ENCODE measurements around the gene KIF6.
"Not testable (repeated sequence)": the region's sequence is repeated elsewhere in the genome, so short reads cannot be mapped to it uniquely, and the experiment has no call there.

The KIF6 gene

GRCh38 chr6:39527792-39528564 lies 197.2 kb downstream of the KIF6 start:
- Mint-ChIP-seq H3K4me1 (peaks cover 15% of the 10 kb centered on the region), H3K27me3 (peaks cover 28% of the 10 kb centered on the region), H3K9me3 (peaks cover 0 to 4% of the 10 kb centered on the region in 2 donors), H3K4me3 (no peak overlapping the region), H3K27ac (no peak overlapping the region)
- no peak for DNase-seq
- ATAC-seq: no peak

- Mint-ChIP-seq H3K27ac (no peak overlapping the region), H3K4me3 (no peak overlapping the region), H3K27me3 (peaks cover 17% of the 10 kb centered on the region), H3K9me3 (no peaks in the 10 kb centered on the region), H3K4me1 (no peaks in the 10 kb centered on the region)
- DNase-seq (no peak), ATAC-seq (no peak)
These were observed 201.2 kb downstream of the KIF6 start for GRCh38 chr6:39524007-39524406.

DNA sequence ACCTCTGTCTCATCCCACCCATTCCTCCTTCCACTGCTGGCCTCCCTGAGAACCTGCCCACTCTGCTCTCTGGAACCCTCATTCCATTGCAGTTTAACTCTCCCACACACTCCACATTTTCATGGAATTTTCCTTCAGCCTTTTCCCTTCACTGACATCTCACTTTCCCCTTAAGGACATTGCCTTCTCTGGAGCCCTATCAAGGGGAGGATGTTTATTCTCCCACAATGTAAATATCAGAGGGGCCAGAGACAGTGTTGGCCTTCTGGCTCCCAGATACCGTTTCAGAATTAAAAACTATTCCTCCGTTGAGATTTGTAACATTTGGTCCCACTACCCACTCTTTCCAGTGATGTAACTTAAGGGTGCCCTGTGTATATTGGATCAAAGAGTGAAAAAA lies 203.2 kb downstream of the KIF6 start:
- ATAC-seq (no peak), DNase-seq (no peak)
- H3K9me3 Mint-ChIP-seq: no peaks in the 10 kb centered on the region
- no peak overlapping the region for H3K4me3 Mint-ChIP-seq
- H3K27ac Mint-ChIP-seq: no peak overlapping the region
- H3K4me1 Mint-ChIP-seq: no peaks in the 10 kb centered on the region
- H3K27me3 Mint-ChIP-seq: peaks cover 23% of the 10 kb centered on the region

GRCh38 chr6:39520916-39521315 lies 204.3 kb downstream of the KIF6 start:
- no peak for ATAC-seq
- H3K27ac Mint-ChIP-seq: no peak overlapping the region
- no peaks in the 10 kb centered on the region for H3K4me1 Mint-ChIP-seq
- H3K9me3 Mint-ChIP-seq: no peaks in the 10 kb centered on the region
- H3K27me3 Mint-ChIP-seq: peaks cover 21% of the 10 kb centered on the region
- H3K4me3 Mint-ChIP-seq: no peak overlapping the region
- DNase-seq: no peak

DNA sequence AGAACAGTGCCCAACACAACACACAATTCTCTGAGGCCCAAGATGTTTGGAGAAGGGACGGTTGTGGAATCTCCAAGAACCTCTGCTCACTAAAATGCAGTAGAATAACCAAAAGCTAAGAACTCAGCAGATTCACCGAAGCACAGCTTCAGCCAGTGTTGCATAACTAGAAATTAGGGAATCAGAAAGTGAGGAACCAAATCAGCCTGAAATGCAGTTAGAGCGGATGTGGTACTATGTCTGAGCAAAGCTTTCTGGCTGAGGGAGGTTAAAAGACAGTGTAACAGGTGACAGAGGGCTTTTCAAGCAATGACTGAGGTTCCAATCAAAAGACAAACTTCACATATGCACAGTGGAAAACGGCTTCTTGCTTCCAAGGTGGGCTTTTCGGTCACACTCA lies 204.8 kb downstream of the KIF6 start:
- Mint-ChIP-seq H3K9me3 (no peaks in the 10 kb centered on the region), H3K27me3 (peaks cover 20% of the 10 kb centered on the region), H3K27ac (no peak overlapping the region), H3K4me3 (no peak overlapping the region), H3K4me1 (no peaks in the 10 kb centered on the region)
- ATAC-seq (no peak), DNase-seq (no peak)

DNA sequence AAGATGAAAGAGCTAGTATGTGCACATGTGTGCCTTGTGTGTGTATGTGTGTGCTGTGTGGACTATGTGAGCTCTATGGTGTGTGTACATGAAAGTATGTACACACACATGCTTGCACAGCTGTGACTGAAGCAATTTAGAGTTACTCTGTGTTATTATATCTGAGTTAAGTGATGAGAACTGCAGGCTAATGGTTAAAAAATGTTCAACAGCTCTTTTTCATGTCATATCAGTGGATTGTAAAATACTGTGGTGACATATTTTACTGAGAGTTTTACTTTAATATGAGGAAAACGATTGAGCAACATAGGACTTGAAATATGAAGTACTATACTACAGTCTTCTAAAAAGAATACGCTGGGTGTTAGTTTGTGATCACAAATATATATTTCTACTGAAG lies 207.0 kb downstream of the KIF6 start:
- Mint-ChIP-seq H3K4me3 (no peak overlapping the region), H3K27me3 (peaks cover 25% of the 10 kb centered on the region), H3K27ac (no peak overlapping the region), H3K4me1 (no peaks in the 10 kb centered on the region), H3K9me3 (no peaks in the 10 kb centered on the region)
- ATAC-seq: no peak
- no peak for DNase-seq

DNA sequence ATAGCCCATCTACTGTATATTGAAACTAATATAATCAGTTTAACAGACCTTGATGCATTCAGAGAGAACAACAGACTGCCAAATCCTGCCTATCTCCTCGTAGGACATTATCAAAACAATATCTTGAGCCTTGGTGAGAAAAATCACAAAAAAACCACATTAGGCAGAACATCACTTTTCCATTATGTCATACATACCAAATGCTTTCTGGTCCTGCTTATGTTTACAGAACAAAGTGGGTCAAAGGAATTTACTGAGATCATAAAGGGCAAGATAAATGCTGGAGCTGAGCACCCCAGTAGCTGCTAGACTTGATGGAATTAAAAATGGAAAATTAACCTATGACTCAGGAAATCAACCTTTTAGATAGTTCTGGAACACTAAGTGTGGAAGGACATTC lies 207.5 kb downstream of the KIF6 start:
- ATAC-seq (no peak), DNase-seq (no peak)
- Mint-ChIP-seq H3K4me3 (no peak overlapping the region), H3K4me1 (no peaks in the 10 kb centered on the region), H3K27me3 (peaks cover 25% of the 10 kb centered on the region), H3K27ac (no peak overlapping the region), H3K9me3 (no peaks in the 10 kb centered on the region)

DNA sequence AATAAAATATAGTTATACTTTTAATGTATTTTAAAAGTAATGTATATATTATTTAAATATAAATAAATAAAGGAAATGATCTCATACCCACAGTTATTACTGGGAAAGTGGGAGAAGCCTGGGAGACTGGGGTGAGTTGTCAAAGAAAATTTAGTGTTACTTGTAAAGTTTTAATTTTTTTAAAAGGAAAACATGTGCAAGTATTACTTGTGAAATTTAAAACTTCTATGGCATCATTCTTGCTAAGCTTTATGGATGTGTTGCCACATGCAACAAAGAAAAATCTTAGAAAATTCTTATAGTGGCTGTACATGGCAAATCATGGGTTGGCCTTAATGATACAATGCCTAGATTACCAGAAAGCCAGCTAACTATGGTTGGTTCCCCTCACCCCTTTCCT lies 208.7 kb downstream of the KIF6 start:
- ATAC-seq (no peak), DNase-seq (no peak)
- no peak overlapping the region for H3K27ac Mint-ChIP-seq
- no peak overlapping the region for H3K4me3 Mint-ChIP-seq
- H3K27me3 Mint-ChIP-seq: peaks cover 25% of the 10 kb centered on the region
- H3K4me1 Mint-ChIP-seq: no peaks in the 10 kb centered on the region
- H3K9me3 Mint-ChIP-seq: no peaks in the 10 kb centered on the region

- no peaks in the 10 kb centered on the region for H3K4me1 Mint-ChIP-seq
- H3K9me3 Mint-ChIP-seq: no peaks in the 10 kb centered on the region
- DNase-seq: no peak
- H3K27me3 Mint-ChIP-seq: peaks cover 25% of the 10 kb centered on the region
- no peak for ATAC-seq
- H3K27ac Mint-ChIP-seq: no peak overlapping the region
- no peak overlapping the region for H3K4me3 Mint-ChIP-seq
These were observed 209.7 kb downstream of the KIF6 start for GRCh38 chr6:39515471-39515870.

DNA sequence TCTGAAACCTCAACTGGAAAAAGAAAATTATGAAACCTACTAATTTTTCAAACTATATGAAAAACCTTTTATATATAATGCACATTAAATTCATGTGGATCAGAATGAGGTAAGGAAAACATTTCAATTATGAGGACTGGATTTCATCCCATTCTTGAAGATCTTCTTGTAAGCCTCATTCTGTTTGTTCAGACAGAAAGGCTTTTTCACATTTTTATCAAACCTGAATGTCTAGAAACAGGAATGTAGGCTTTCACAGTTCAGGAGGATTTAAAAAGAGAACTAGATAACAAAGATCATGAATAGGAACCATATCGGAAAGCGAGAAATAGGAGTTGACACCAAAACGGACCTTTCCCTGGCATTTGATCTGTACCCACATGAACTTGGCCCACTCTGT lies 210.2 kb downstream of the KIF6 start:
- Mint-ChIP-seq H3K27me3 (peaks cover 25% of the 10 kb centered on the region), H3K4me1 (no peaks in the 10 kb centered on the region), H3K4me3 (no peak overlapping the region), H3K27ac (no peak overlapping the region), H3K9me3 (no peaks in the 10 kb centered on the region)
- no peak for DNase-seq
- ATAC-seq: no peak

- H3K4me3 Mint-ChIP-seq, H3K9me3 Mint-ChIP-seq, ATAC-seq, H3K27ac Mint-ChIP-seq, H3K4me1 Mint-ChIP-seq, DNase-seq: not testable (repeated sequence)
- H3K27me3 Mint-ChIP-seq: peaks cover 11% of the 10 kb centered on the region
These were observed 215.4 kb downstream of the KIF6 start for GRCh38 chr6:39509831-39510230.

- H3K4me1 Mint-ChIP-seq: no peaks in the 10 kb centered on the region
- DNase-seq (no peak), ATAC-seq (no peak)
- H3K27ac Mint-ChIP-seq: no peak overlapping the region
- peaks cover 4 to 5% of the 10 kb centered on the region in 2 donors for H3K9me3 Mint-ChIP-seq
- H3K4me3 Mint-ChIP-seq: no peak overlapping the region
- peaks cover 16% of the 10 kb centered on the region for H3K27me3 Mint-ChIP-seq
These were observed 216.7 kb downstream of the KIF6 start for GRCh38 chr6:39508515-39508914.

- DNase-seq (no peak), ATAC-seq (no peak)
- Mint-ChIP-seq H3K27ac (no peak overlapping the region), H3K4me3 (no peak overlapping the region), H3K9me3 (peaks cover 13 to 16% of the 10 kb centered on the region in 2 donors), H3K4me1 (no peaks in the 10 kb centered on the region), H3K27me3 (peaks cover 27% of the 10 kb centered on the region)
These were observed 217.7 kb downstream of the KIF6 start for GRCh38 chr6:39507331-39507998.

- peaks cover 39% of the 10 kb centered on the region for H3K27me3 Mint-ChIP-seq
These were observed 222.7 kb downstream of the KIF6 start for GRCh38 chr6:39502362-39502955.

GRCh38 chr6:39499053-39499452 lies 226.2 kb downstream of the KIF6 start:
- peaks cover 48% of the 10 kb centered on the region for H3K27me3 Mint-ChIP-seq
- H3K27ac Mint-ChIP-seq: no peak overlapping the region

More at GRCh38 chr6:39502362-39502955, 222.7 kb downstream of the KIF6 start:
- DNase-seq, ATAC-seq, H3K4me3 Mint-ChIP-seq, H3K27ac Mint-ChIP-seq, H3K4me1 Mint-ChIP-seq: not testable (repeated sequence)
- H3K9me3 Mint-ChIP-seq: peaks cover 33 to 47% of the 10 kb centered on the region in 2 donors

GRCh38 chr6:39498096-39498495 lies 227.1 kb downstream of the KIF6 start:
- no peaks in the 10 kb centered on the region for H3K4me1 Mint-ChIP-seq
- no peak for ATAC-seq
- H3K27ac Mint-ChIP-seq: no peak overlapping the region
- H3K27me3 Mint-ChIP-seq: peaks cover 39% of the 10 kb centered on the region
- no peak for DNase-seq
- peaks cover 26 to 38% of the 10 kb centered on the region in 2 donors for H3K9me3 Mint-ChIP-seq
- H3K4me3 Mint-ChIP-seq: no peak overlapping the region

More at GRCh38 chr6:39499053-39499452, 226.2 kb downstream of the KIF6 start:
- DNase-seq (no peak), ATAC-seq (no peak)
- Mint-ChIP-seq H3K4me1 (no peaks in the 10 kb centered on the region), H3K9me3 (peaks cover 32 to 47% of the 10 kb centered on the region in 2 donors), H3K4me3 (no peak overlapping the region)

All from stimulated activated naive CD8-positive, alpha-beta T cell treated with anti-CD3 and anti-CD28 coated beads, Interleukin-15, amount 100 ng/mL, for 72 hours (primary cell).